Measurements from ENCODE around the gene SHISA5. TPM values are rescaled to one million over a fixed set of nuclear protein-coding genes. Genes with fewer than 3 reads are reported as not detected.

Gene SHISA5
- total RNA-seq, 1 experiment from 2014 or later: 131 TPM

- in situ Hi-C loops (cut with HindIII; ENCODE audit: low pct_unique_long_range_greater_than_20kb, low sequenced_read_pairs): no loop called here
- no peak for DNase-seq (ENCODE audit: low read depth, low spot score)
These were observed 75.8 kb downstream of the SHISA5 start for GRCh38 chr3:48428088-48428571.

GRCh38 chr3:48427630-48427962, 76.4 kb downstream of the SHISA5 start:
- in situ Hi-C loops (cut with HindIII; ENCODE audit: low pct_unique_long_range_greater_than_20kb, low sequenced_read_pairs): no loop called here
- no peak for DNase-seq (ENCODE audit: low read depth, low spot score)

- in situ Hi-C loops (cut with HindIII; ENCODE audit: low pct_unique_long_range_greater_than_20kb, low sequenced_read_pairs): no loop called here
- no peak for DNase-seq (ENCODE audit: low read depth, low spot score)
These were observed 76.9 kb downstream of the SHISA5 start for GRCh38 chr3:48426944-48427629.

GRCh38 chr3:48426401-48426909, 77.5 kb downstream of the SHISA5 start:
- in situ Hi-C loops (cut with HindIII; ENCODE audit: low pct_unique_long_range_greater_than_20kb, low sequenced_read_pairs): no loop called here
- DNase-seq (ENCODE audit: low read depth, low spot score): peak; percentile 62

GRCh38 chr3:48425281-48425812, 78.6 kb downstream of the SHISA5 start:
- DNase-seq (ENCODE audit: low read depth, low spot score): no peak
- in situ Hi-C loops (cut with HindIII; ENCODE audit: low pct_unique_long_range_greater_than_20kb, low sequenced_read_pairs): no loop called here

- no peak for DNase-seq (ENCODE audit: low read depth, low spot score)
- in situ Hi-C loops (cut with HindIII; ENCODE audit: low pct_unique_long_range_greater_than_20kb, low sequenced_read_pairs): no loop called here
These were observed 79.9 kb downstream of the SHISA5 start for GRCh38 chr3:48423883-48424695.

GRCh38 chr3:48423241-48423882, 80.6 kb downstream of the SHISA5 start:
- DNase-seq (ENCODE audit: low read depth, low spot score): no peak
- in situ Hi-C loops (cut with HindIII; ENCODE audit: low pct_unique_long_range_greater_than_20kb, low sequenced_read_pairs): no loop called here

- in situ Hi-C loops (cut with HindIII; ENCODE audit: low pct_unique_long_range_greater_than_20kb, low sequenced_read_pairs): no loop called here
- no peak for DNase-seq (ENCODE audit: low read depth, low spot score)
These were observed 81.3 kb downstream of the SHISA5 start for GRCh38 chr3:48422681-48423080.

GRCh38 chr3:48422272-48422671, 81.7 kb downstream of the SHISA5 start:
- in situ Hi-C loops (cut with HindIII; ENCODE audit: low pct_unique_long_range_greater_than_20kb, low sequenced_read_pairs): no loop called here

GRCh38 chr3:48420561-48420960, 83.4 kb downstream of the SHISA5 start:
- in situ Hi-C loops (cut with HindIII; ENCODE audit: low pct_unique_long_range_greater_than_20kb, low sequenced_read_pairs): no loop called here
- DNase-seq (ENCODE audit: low read depth, low spot score): no peak

More at GRCh38 chr3:48422272-48422671, 81.7 kb downstream of the SHISA5 start:
- DNase-seq (ENCODE audit: low read depth, low spot score): no peak

- in situ Hi-C loops (cut with HindIII; ENCODE audit: low pct_unique_long_range_greater_than_20kb, low sequenced_read_pairs): no loop called here
- DNase-seq (ENCODE audit: low read depth, low spot score): no peak
These were observed 84.4 kb downstream of the SHISA5 start for GRCh38 chr3:48419597-48419996.

- in situ Hi-C loops (cut with HindIII; ENCODE audit: low pct_unique_long_range_greater_than_20kb, low sequenced_read_pairs): no loop called here
- no peak for DNase-seq (ENCODE audit: low read depth, low spot score)
These were observed 84.8 kb downstream of the SHISA5 start for GRCh38 chr3:48419149-48419548.

- DNase-seq (ENCODE audit: low read depth, low spot score): no peak
- in situ Hi-C loops (cut with HindIII; ENCODE audit: low pct_unique_long_range_greater_than_20kb, low sequenced_read_pairs): no loop called here
These were observed 85.3 kb downstream of the SHISA5 start for GRCh38 chr3:48418651-48419050.

GRCh38 chr3:48418140-48418539, 85.8 kb downstream of the SHISA5 start:
- in situ Hi-C loops (cut with HindIII; ENCODE audit: low pct_unique_long_range_greater_than_20kb, low sequenced_read_pairs): no loop called here

More at GRCh38 chr3:48418140-48418539, 85.8 kb downstream of the SHISA5 start:
- DNase-seq (ENCODE audit: low read depth, low spot score): no peak

Small RNA genes within 50 kb of the gene (small RNA-seq; reads per million reads assigned to genes)
- gene MIR6823: 0 reads per million in 2 experiments

Other genes with a start within 250 kb of the SHISA5 start
- gene NME6, start 202.8 kb downstream of the SHISA5 start, total RNA-seq (2014; rRNA removed; shearing (Covaris generic)): 25.5 and 32.7 TPM in 2 replicates
- not detected in 2 replicates for gene SPINK8, start 170.5 kb downstream of the SHISA5 start, total RNA-seq (2014; rRNA removed; shearing (Covaris generic))
- gene FBXW12, start 132.0 kb downstream of the SHISA5 start, total RNA-seq (2014; rRNA removed; shearing (Covaris generic)): not detected in 2 replicates
- gene PLXNB1, start 74.1 kb downstream of the SHISA5 start, total RNA-seq (2014; rRNA removed; shearing (Covaris generic)): 4.9 and 7.4 TPM in 2 replicates
- 41.6 and 43.8 TPM in 2 replicates for gene CCDC51, start 64.1 kb downstream of the SHISA5 start, total RNA-seq (2014; rRNA removed; shearing (Covaris generic))
- gene TMA7, start 63.9 kb downstream of the SHISA5 start, total RNA-seq (2014; rRNA removed; shearing (Covaris generic)): 412 and 439 TPM in 2 replicates
- 5.5 and 7.7 TPM in 2 replicates for gene ATRIP, start 57.4 kb downstream of the SHISA5 start, total RNA-seq (2014; rRNA removed; shearing (Covaris generic))
- gene PFKFB4, start 52.6 kb upstream of the SHISA5 start, total RNA-seq (2014; rRNA removed; shearing (Covaris generic)): 39.3 and 44.7 TPM in 2 replicates
- gene UCN2, start 59.6 kb upstream of the SHISA5 start, total RNA-seq (2014; rRNA removed; shearing (Covaris generic)): 14.9 and 18.8 TPM in 2 replicates
- 0.26 and 2.0 TPM in 2 replicates for gene COL7A1, start 91.2 kb upstream of the SHISA5 start, total RNA-seq (2014; rRNA removed; shearing (Covaris generic))
- gene UQCRC1, start 105.5 kb upstream of the SHISA5 start, total RNA-seq (2014; rRNA removed; shearing (Covaris generic)): 288 and 322 TPM in 2 replicates
- gene TMEM89, start 117.6 kb upstream of the SHISA5 start, total RNA-seq (2014; rRNA removed; shearing (Covaris generic)): not detected in 2 replicates
- gene SLC26A6, start 131.3 kb upstream of the SHISA5 start, total RNA-seq (2014; rRNA removed; shearing (Covaris generic)): 26.3 and 27.1 TPM in 2 replicates
- gene CELSR3, start 158.7 kb upstream of the SHISA5 start, total RNA-seq (2014; rRNA removed; shearing (Covaris generic)): 3.2 and 3.6 TPM in 2 replicates
- gene NCKIPSD, start 181.7 kb upstream of the SHISA5 start, total RNA-seq (2014; rRNA removed; shearing (Covaris generic)): 15.9 and 16.6 TPM in 2 replicates
- gene IP6K2, start 213.0 kb upstream of the SHISA5 start, total RNA-seq (2014; rRNA removed; shearing (Covaris generic)): 53.7 and 55.7 TPM in 2 replicates

Data from SK-MEL-5 (cell line).